Transverse colon (tissue), 4 donors: Measurements from ENCODE around the gene TMA7B. TPM values are rescaled to one million over a fixed set of nuclear protein-coding genes. Genes with fewer than 3 reads are reported as not detected.

Experiments
- DNase-seq: peaks from one replicate; pipeline ENCODE4 v3.0.0-alpha.2; 2019
- H3K27ac ChIP-seq, 4 donors: fragments of 200-600 bp; sonication (generic); 2 replicates each; pipeline ENCODE4 v1.5.1; 2016 to 2018; ENCODE audit warnings: inconsistent platforms in 4 of 4
- H3K27me3 ChIP-seq: fragments of 200-600 bp; sonication (generic); 2 replicates; pipeline ENCODE4 v1.5.1; 2017; ENCODE audit warnings: inconsistent platforms
- H3K36me3 ChIP-seq, 4 donors: fragments of 200-600 bp; sonication (generic); 2 replicates each; pipeline ENCODE4 v1.5.1; 2017 to 2019; ENCODE audit warnings: inconsistent platforms in 4 of 4
- H3K4me1 ChIP-seq, 4 donors: fragments of 200-600 bp; sonication (generic); 2 replicates each; pipeline ENCODE4 v1.5.1; 2017 to 2020; ENCODE audit warnings: inconsistent platforms in 4 of 4
- H3K4me3 ChIP-seq, 4 donors: fragments of 200-600 bp; sonication (generic); 1 replicate in 1 of 4; 2 replicates in 3 of 4; pipeline versions ENCODE4 v1.5.1 to v1.6.1; 2017 to 2019; ENCODE audit warnings: inconsistent platforms in 4 of 4
- H3K9me3 ChIP-seq, 2 donors: fragments of 200-600 bp; sonication (generic); 2 replicates each; pipeline ENCODE4 v1.5.1; 2017 to 2019; ENCODE audit warnings: inconsistent platforms in 2 of 2
- EP300 ChIP-seq: sonication (generic); formaldehyde crosslinking; IDR thresholded peaks from one replicate; pipeline ENCODE4 v1.6.1; 2017; ENCODE audit warnings: antibody characterized with exemption, low read depth
- POLR2A ChIP-seq: fragments of 450-650 bp; IDR thresholded peaks from one replicate; pipeline ENCODE4 v1.6.1; 2016; ENCODE audit warnings: antibody characterized with exemption, mild to moderate bottlenecking, moderate library complexity
- POLR2AphosphoS5 ChIP-seq, 3 donors: sonication (generic); formaldehyde crosslinking; IDR thresholded peaks; one replicate each; pipeline ENCODE4 v1.6.1; 2016; ENCODE audit warnings: antibody characterized with exemption in 3 of 3
- WGBS, 2 donors: methylation state at CpG; one replicate each; pipeline ENCODE4 v1.1.5; 2018; ENCODE audit warnings: low coverage in 1 of 2; 5-methylcytosine and 5-hydroxymethylcytosine counted together
- in situ Hi-C, 4 donors: fragments of 200-750 bp; cut with MboI; loops; one replicate each; pipeline versions ENCODE4 v1.15.0 to v1.15.1; 2017; ENCODE audit warnings: low sequenced_read_pairs in 3 of 4, low pct_ligation_motif_present in 1 of 4, low pct_unique_long_range_greater_than_20kb in 1 of 4
- intact Hi-C: fragments of 100-400 bp; cut with DNase I; formaldehyde crosslinking; loops from one replicate; pipeline ENCODE4 v1.15.1; 2023; ENCODE audit warnings: low total_unique reads
- total RNA-seq, 4 donors: library from RNA; depleted of rRNA; stranded (reverse); fragments of >200 nt; gene quantifications; one replicate each; pipeline ENCODE4 v1.1.0, GENCODE V29; 2016
- TF ChIP-seq, protein P1 (sequence below), 5 experiments: fragments of 200-600 bp in 3 of 5; fragments of 450-650 bp in 2 of 5; sonication (generic) in 3 of 5; IDR thresholded peaks; 1 replicate in 2 of 5; 2 replicates in 3 of 5; pipeline ENCODE4 v1.5.1; 2016 to 2017; ENCODE audit warnings: antibody characterized with exemption in 5 of 5, inconsistent platforms in 3 of 5, mild to moderate bottlenecking in 2 of 5, moderate library complexity in 1 of 5

The TMA7B gene
- total RNA-seq, 4 donors from 2014 or later: 0.80 TPM; not detected in 3

DNA sequence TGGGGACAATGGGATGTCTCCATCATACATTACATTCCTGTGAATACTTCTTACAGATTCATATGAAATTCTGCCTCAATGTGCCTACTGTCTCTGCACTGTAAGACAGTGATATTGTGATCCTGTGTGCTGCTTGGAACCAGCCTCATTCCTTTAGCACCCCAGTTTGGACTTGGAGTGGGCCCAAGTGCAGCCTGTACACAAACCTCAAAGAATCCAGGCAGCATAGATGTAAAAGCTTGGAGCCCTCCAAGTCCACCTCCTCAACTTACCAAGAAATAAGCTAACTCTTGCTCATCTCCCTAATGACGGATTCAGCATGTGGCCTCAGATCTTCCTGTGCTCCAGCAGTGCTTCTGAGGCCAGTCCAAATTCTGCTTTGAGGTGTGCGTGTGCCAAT, 34.9 kb upstream of the TMA7B start:
- Histone ChIP-seq H3K27me3 (no peaks in the 10 kb centered on the region), H3K4me3 (no peak overlapping the region), H3K4me1 (peaks cover 0 to 29% (median 7%) of the 10 kb centered on the region in 4 donors), H3K27ac (no peak overlapping the region), H3K9me3 (no peaks in the 10 kb centered on the region), H3K36me3 (no peaks in the 10 kb centered on the region)
- WGBS, 2 donors: 92% methylated on average over 2 of the region's 2 CpGs; no CpG with 5 or more reads in 1 of the 2 donors
- TF ChIP-seq EP300: no peak
- TF ChIP-seq, protein P1, sequence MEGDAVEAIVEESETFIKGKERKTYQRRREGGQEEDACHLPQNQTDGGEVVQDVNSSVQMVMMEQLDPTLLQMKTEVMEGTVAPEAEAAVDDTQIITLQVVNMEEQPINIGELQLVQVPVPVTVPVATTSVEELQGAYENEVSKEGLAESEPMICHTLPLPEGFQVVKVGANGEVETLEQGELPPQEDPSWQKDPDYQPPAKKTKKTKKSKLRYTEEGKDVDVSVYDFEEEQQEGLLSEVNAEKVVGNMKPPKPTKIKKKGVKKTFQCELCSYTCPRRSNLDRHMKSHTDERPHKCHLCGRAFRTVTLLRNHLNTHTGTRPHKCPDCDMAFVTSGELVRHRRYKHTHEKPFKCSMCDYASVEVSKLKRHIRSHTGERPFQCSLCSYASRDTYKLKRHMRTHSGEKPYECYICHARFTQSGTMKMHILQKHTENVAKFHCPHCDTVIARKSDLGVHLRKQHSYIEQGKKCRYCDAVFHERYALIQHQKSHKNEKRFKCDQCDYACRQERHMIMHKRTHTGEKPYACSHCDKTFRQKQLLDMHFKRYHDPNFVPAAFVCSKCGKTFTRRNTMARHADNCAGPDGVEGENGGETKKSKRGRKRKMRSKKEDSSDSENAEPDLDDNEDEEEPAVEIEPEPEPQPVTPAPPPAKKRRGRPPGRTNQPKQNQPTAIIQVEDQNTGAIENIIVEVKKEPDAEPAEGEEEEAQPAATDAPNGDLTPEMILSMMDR (IDR thresholded peaks at IDR 0.05): no peak
- TF ChIP-seq POLR2AphosphoS5 (IDR thresholded peaks at IDR 0.05): no peak
- no peak for TF ChIP-seq POLR2A
- intact Hi-C loops (no loop called here), in situ Hi-C loops (no loop called here)
- DNase-seq: no peak

GRCh38 chr22:39925909-39926679, 34.1 kb upstream of the TMA7B start:
- H3K4me3 ChIP-seq: no peak overlapping the region
- peaks cover 6% of the 10 kb centered on the region for H3K27me3 ChIP-seq
- peaks cover 0 to 29% (median 7%) of the 10 kb centered on the region in 4 donors for H3K4me1 ChIP-seq
- in situ Hi-C loops: no loop called here
- H3K36me3 ChIP-seq: no peaks in the 10 kb centered on the region
- H3K9me3 ChIP-seq: no peaks in the 10 kb centered on the region
- DNase-seq: peak; percentile 28
- no peak overlapping the region for H3K27ac ChIP-seq
- 58 to 65% methylated on average over 4 to 8 of the region's 8 CpGs for WGBS, 2 donors
- intact Hi-C loops: no loop called here
- TF ChIP-seq EP300 (no peak), POLR2A (no peak), POLR2AphosphoS5 (IDR thresholded peaks at IDR 0.05) (no peak)
- TF ChIP-seq, protein P1 (IDR thresholded peaks at IDR 0.05): no peak

- Histone ChIP-seq H3K4me3 (no peak overlapping the region), H3K4me1 (peaks cover 0 to 29% (median 7%) of the 10 kb centered on the region in 4 donors), H3K27me3 (peaks cover 9% of the 10 kb centered on the region), H3K27ac (no peak overlapping the region), H3K9me3 (no peaks in the 10 kb centered on the region), H3K36me3 (no peaks in the 10 kb centered on the region)
- in situ Hi-C loops: no loop called here
- DNase-seq: no peak
- TF ChIP-seq EP300 (no peak), POLR2A (no peak), POLR2AphosphoS5 (IDR thresholded peaks at IDR 0.05) (no peak)
- TF ChIP-seq, protein P1 (IDR thresholded peaks at IDR 0.05): no peak
- intact Hi-C loops: no loop called here
- WGBS, 2 donors: 60 to 65% methylated on average over 4 to 5 of the region's 5 CpGs
These were observed 33.4 kb upstream of the TMA7B start for GRCh38 chr22:39926753-39927152.

DNA sequence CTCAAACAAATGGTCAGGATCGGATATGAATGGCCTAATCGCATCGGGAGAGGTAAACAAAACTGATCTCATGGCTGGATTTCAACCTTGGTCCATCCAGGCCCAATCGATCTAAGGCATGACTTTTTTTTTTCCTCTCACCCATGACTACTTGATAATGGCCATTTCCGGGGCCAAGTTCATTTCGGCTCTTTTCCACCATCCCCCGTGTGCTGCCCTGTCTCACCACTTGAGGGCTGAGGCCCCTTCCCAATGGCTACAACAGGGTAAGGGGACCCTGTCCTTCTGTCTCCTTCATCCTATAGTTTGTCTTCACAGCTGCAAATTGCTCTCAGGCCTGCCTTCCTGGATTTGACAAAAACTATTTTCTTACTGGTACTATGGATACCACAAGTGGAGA, 32.7 kb upstream of the TMA7B start:
- no peaks in the 10 kb centered on the region for H3K9me3 ChIP-seq
- 25 to 67% methylated on average over 6 to 7 of the region's 7 CpGs for WGBS, 2 donors
- TF ChIP-seq POLR2AphosphoS5 (IDR thresholded peaks at IDR 0.05) (no peak), POLR2A (no peak), EP300 (no peak)
- TF ChIP-seq, protein P1 (IDR thresholded peaks at IDR 0.05): no peak
- H3K4me1 ChIP-seq: peaks cover 0 to 29% (median 7%) of the 10 kb centered on the region in 4 donors
- peaks cover 9% of the 10 kb centered on the region for H3K27me3 ChIP-seq
- H3K4me3 ChIP-seq: no peak overlapping the region
- H3K27ac ChIP-seq: peak overlapping the region in 1 of 4 donors; percentile 18
- H3K36me3 ChIP-seq: no peaks in the 10 kb centered on the region
- DNase-seq: no peak
- in situ Hi-C loops (no loop called here), intact Hi-C loops (no loop called here)
